Neural cell (in vitro differentiated cells): ENCODE data around the gene LHFPL5.

ENCODE experiments used
- EP300 ChIP-seq: fragments of 450-650 bp; conservative IDR thresholded peaks from 2 replicates; pipeline ENCODE4 v1.6.1; 2014; ENCODE audit warnings: antibody characterized with exemption, mild to moderate bottlenecking, moderate library complexity; ENCODE audit not compliant: poor library complexity, severe bottlenecking
- EZH2 ChIP-seq: fragments of 200-600, 300-800 bp; shearing (Covaris generic), sonication (generic); IDR thresholded peaks from 2 replicates; pipeline ENCODE4 v1.6.1; 2014; ENCODE audit warnings: antibody characterized with exemption, low read length, borderline replicate concordance, mild to moderate bottlenecking; ENCODE audit not compliant: insufficient read depth, poor library complexity, severe bottlenecking
- POLR2AphosphoS5 ChIP-seq: IDR thresholded peaks from 2 replicates; pipeline ENCODE4 v1.6.1; 2012
- RAD21 ChIP-seq: fragments of 450-650 bp; conservative IDR thresholded peaks from 2 replicates; pipeline ENCODE4 v1.6.1; 2014; ENCODE audit warnings: antibody characterized with exemption, mild to moderate bottlenecking, moderate library complexity
- REST ChIP-seq: IDR thresholded peaks from 2 replicates; pipeline ENCODE4 v1.6.1; 2012; ENCODE audit warnings: borderline replicate concordance
- SMC3 ChIP-seq: fragments of 450-650 bp; conservative IDR thresholded peaks from 2 replicates; pipeline ENCODE4 v1.6.1; 2014; ENCODE audit warnings: antibody characterized with exemption, mild to moderate bottlenecking, moderate library complexity; ENCODE audit not compliant: poor library complexity
- TAF1 ChIP-seq: IDR thresholded peaks from 2 replicates; pipeline ENCODE4 v1.6.1; 2012; ENCODE audit warnings: low read depth
- TF ChIP-seq, protein P1 (sequence below): fragments of 450-650 bp; IDR thresholded peaks from 2 replicates; pipeline ENCODE4 v1.5.1; 2014; ENCODE audit warnings: antibody characterized with exemption, mild to moderate bottlenecking, moderate library complexity; ENCODE audit not compliant: poor library complexity, severe bottlenecking

DNA sequence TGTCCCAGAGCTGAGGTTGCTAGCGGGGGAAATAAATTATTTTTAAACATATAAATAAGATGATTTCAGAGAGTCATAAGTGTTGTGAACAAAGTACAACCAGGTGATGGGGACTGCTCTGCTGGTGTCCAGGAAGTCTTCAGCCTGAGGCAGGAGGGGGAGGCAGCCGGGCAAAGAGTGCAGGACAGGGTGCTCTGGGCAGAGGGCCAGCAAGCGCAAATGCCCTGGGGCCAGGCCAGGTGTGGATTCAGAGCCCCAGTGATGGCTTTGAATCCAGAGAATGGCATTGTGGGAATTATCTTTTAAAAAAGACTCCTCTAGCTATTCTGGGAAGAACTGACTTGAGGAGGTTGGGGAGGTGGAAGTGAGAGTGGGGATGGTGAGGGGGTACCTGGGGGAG is 22.7 kb upstream of the LHFPL5 start:
- TF ChIP-seq, protein P1, sequence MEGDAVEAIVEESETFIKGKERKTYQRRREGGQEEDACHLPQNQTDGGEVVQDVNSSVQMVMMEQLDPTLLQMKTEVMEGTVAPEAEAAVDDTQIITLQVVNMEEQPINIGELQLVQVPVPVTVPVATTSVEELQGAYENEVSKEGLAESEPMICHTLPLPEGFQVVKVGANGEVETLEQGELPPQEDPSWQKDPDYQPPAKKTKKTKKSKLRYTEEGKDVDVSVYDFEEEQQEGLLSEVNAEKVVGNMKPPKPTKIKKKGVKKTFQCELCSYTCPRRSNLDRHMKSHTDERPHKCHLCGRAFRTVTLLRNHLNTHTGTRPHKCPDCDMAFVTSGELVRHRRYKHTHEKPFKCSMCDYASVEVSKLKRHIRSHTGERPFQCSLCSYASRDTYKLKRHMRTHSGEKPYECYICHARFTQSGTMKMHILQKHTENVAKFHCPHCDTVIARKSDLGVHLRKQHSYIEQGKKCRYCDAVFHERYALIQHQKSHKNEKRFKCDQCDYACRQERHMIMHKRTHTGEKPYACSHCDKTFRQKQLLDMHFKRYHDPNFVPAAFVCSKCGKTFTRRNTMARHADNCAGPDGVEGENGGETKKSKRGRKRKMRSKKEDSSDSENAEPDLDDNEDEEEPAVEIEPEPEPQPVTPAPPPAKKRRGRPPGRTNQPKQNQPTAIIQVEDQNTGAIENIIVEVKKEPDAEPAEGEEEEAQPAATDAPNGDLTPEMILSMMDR, result no peak
- TF ChIP-seq POLR2AphosphoS5 (no peak), EZH2 (no peak), RAD21 (no peak), TAF1 (no peak), EP300 (no peak), REST (no peak), SMC3 (no peak)
